Endothelial cell (in vitro differentiated cells): ENCODE data around the gene SLC2A4. TPM values are rescaled to one million over a fixed set of nuclear protein-coding genes. Genes with fewer than 3 reads are reported as not detected.
"Not testable (repeated sequence)": the region's sequence is repeated elsewhere in the genome, so short reads cannot be mapped to it uniquely, and the experiment has no call there.

Experiments
- DNase-seq: peaks from one replicate; pipeline ENCODE4 v3.0.0; 2021; ENCODE audit warnings: low spot score
- H3K27ac Mint-ChIP-seq: one replicate; pipeline ENCODE4 v1.8.0; 2021; ENCODE audit warnings: mixed read lengths, inconsistent platforms; ENCODE audit not compliant: unreplicated experiment
- H3K27me3 Mint-ChIP-seq: one replicate; pipeline ENCODE4 v1.8.0; 2021; ENCODE audit warnings: mild to moderate bottlenecking, moderate library complexity, mixed read lengths, inconsistent platforms; ENCODE audit not compliant: unreplicated experiment
- H3K36me3 Mint-ChIP-seq: one replicate; pipeline ENCODE4 v1.8.0; 2021; ENCODE audit warnings: mild to moderate bottlenecking, low read depth, mixed read lengths, inconsistent platforms; ENCODE audit not compliant: unreplicated experiment
- H3K4me1 Mint-ChIP-seq: one replicate; pipeline ENCODE4 v1.8.0; 2021; ENCODE audit warnings: mild to moderate bottlenecking, mixed read lengths, inconsistent platforms; ENCODE audit not compliant: unreplicated experiment
- H3K4me3 Mint-ChIP-seq: one replicate; pipeline ENCODE4 v1.8.0; 2021; ENCODE audit warnings: mild to moderate bottlenecking, mixed read lengths, inconsistent platforms; ENCODE audit not compliant: unreplicated experiment
- H3K9me3 Mint-ChIP-seq: one replicate; pipeline ENCODE4 v1.8.0; 2021; ENCODE audit warnings: mixed read lengths, inconsistent platforms; ENCODE audit not compliant: unreplicated experiment
- total RNA-seq: library from RNA; stranded (reverse); fragmentation: NEBNext Ultra II Directional; extraction: Animal tissue kit (Norgen Biotek cat#: 25700); gene quantifications from one replicate; pipeline ENCODE4 v1.2.1, GENCODE V29; 2021; ENCODE audit not compliant: unreplicated experiment
- TF ChIP-seq, protein P1 (sequence below): fragments of 200-600 bp; sonication (generic); IDR thresholded peaks from one replicate; pipeline ENCODE4 v1.5.0; 2021; ENCODE audit warnings: antibody characterized with exemption; ENCODE audit not compliant: unreplicated experiment

SLC2A4 gene
- total RNA-seq, 1 donor from 2014 or later, result 2.2 TPM

DNA sequence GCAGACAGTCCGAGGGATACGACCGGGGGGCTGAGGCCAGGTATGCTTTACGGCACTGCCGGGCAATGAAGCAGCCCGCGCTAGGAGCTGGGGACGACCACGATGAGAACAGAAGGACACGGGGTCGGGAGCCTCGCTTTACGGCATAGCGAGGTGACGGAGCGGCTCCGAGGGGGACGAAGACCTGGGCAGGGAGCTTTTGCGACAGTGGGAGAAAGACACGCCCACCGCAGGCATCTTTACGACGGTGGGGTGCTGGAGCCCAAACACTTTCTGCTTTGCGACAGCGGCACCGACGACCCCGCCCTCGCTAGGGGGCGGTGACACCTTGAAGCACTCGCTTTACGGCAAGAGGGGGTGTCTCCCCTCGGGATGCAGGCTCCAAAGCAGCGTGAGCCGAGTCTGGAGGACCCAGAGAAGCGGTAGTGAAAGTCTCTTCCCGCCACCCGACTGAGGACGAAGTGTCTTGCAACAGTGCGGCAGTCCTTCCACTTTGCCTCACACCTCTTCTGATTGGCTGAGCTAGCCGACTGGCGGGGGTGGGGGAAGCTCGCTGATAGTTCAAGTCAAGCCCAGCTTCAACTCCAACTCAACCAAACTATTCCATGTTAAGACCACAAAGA is 48.0 kb downstream of the SLC2A4 start:
- Mint-ChIP-seq H3K27me3 (peaks cover 9% of the 10 kb centered on the region), H3K4me3 (peak overlapping the region; percentile 97), H3K27ac (peak overlapping the region; percentile 95), H3K4me1 (peaks cover 17% of the 10 kb centered on the region), H3K9me3 (no peaks in the 10 kb centered on the region), H3K36me3 (peaks cover 13% of the 10 kb centered on the region)
- DNase-seq, result peak; percentile 92
- TF ChIP-seq, protein P1, sequence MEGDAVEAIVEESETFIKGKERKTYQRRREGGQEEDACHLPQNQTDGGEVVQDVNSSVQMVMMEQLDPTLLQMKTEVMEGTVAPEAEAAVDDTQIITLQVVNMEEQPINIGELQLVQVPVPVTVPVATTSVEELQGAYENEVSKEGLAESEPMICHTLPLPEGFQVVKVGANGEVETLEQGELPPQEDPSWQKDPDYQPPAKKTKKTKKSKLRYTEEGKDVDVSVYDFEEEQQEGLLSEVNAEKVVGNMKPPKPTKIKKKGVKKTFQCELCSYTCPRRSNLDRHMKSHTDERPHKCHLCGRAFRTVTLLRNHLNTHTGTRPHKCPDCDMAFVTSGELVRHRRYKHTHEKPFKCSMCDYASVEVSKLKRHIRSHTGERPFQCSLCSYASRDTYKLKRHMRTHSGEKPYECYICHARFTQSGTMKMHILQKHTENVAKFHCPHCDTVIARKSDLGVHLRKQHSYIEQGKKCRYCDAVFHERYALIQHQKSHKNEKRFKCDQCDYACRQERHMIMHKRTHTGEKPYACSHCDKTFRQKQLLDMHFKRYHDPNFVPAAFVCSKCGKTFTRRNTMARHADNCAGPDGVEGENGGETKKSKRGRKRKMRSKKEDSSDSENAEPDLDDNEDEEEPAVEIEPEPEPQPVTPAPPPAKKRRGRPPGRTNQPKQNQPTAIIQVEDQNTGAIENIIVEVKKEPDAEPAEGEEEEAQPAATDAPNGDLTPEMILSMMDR, result no peak

DNA sequence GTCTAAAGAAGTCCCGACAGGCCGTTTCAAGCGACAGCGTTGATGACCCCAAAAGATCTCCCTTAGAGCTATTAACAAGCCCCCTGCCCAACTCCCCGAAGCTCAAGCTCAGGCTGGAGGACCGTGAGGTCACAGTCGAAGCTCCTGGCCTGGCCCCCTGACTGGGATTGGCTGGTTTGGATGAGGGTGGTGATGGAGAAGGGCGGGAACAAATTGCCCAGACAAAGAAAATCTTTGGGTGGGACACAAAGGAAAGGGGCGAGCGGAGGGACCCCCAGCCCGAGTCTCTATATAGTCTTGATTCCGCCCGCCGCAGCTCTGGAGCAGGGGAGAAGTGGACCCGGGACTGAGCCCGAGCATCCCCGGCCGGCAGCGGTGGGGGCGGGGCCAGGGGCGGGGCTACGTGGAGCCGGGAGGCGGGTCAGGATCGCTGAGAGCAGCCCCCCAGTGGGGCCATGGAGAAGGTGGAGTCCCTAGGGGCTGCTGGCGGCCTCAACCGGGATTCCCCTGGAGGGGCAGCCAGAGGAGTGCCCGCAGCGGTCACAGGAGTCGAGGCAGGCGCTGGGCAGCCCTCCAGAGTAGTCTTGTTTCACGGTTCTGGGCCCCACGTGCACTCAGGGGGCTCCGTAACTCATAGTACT is 48.6 kb downstream of the SLC2A4 start:
- Mint-ChIP-seq H3K4me3 (peak overlapping the region; percentile 97), H3K36me3 (peaks cover 13% of the 10 kb centered on the region), H3K4me1 (peaks cover 17% of the 10 kb centered on the region), H3K27ac (peak overlapping the region; percentile 95), H3K27me3 (peaks cover 9% of the 10 kb centered on the region), H3K9me3 (no peaks in the 10 kb centered on the region)
- TF ChIP-seq, protein P1, result no peak
- DNase-seq, result peak; percentile 71

DNA sequence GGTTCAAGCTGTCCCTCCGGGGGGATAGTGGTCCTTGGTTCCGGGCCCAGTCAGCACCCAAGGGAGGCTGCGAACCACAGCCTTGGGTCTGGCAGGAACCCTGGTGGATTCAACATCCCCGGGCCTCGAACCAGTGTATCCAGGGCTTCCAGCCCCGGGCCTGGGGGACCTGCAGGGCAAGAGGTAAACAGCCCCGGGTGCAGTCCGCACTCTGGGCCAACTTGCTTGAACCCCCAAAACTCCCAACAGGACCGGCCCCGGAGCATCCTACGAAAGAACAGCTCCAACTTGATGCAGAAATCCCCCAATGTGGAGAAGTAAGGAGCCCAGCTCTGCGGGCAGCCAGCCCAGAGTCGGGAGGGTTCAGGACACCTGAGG is 49.1 kb downstream of the SLC2A4 start:
- Mint-ChIP-seq H3K4me3 (no peak overlapping the region), H3K4me1 (peaks cover 20% of the 10 kb centered on the region), H3K27ac (no peak overlapping the region), H3K36me3 (peaks cover 13% of the 10 kb centered on the region), H3K9me3 (no peaks in the 10 kb centered on the region), H3K27me3 (peaks cover 9% of the 10 kb centered on the region)
- TF ChIP-seq, protein P1, result no peak
- DNase-seq, result no peak

DNA sequence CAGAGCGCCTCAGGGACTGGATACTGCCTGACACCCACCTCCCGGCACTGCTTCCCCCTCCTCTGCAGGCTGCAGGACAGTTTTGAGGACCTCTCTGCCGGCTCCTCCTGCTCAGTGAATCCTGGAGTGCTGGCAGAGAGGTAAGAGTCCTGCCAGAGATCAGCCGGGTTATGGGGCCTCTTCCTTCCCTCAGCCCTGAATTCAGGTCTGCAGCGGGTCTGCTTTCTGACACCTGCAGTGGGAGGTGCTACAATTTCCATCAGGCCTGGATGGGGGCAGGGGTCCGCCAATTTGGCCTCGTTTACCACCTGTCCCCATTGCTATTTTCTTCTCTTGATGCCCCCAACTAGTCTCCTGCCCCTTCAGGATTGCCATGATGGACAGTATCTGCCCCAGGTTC is 50.6 kb downstream of the SLC2A4 start:
- no peak overlapping the region for H3K4me3 Mint-ChIP-seq
- no peaks in the 10 kb centered on the region for H3K9me3 Mint-ChIP-seq
- peaks cover 7% of the 10 kb centered on the region for H3K27me3 Mint-ChIP-seq
- TF ChIP-seq, protein P1, result no peak
- H3K36me3 Mint-ChIP-seq, result peaks cover 13% of the 10 kb centered on the region
- H3K27ac Mint-ChIP-seq, result no peak overlapping the region
- no peak for DNase-seq
- peaks cover 28% of the 10 kb centered on the region for H3K4me1 Mint-ChIP-seq

DNA sequence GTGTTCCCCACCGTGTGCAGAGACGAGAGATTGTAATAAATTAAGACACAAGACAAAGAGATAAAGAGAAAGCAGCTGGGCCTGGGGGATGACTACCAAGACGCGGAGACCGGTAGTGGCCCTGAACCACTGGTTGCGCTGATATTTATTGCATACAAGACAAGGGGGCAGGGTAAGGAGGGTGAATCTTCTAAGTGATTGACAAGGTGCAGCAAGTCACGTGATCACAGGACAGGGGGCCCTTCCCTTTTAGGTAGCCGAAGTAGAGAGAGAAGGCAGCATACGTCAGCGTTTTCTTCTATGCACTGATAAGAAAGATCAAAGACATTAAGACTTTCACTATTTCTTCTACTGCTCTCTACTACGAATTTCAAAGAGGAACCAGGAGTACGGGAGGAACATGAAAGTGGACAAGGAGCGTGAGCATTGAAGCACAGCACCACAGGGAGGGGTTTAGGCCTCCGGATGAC is 51.1 kb downstream of the SLC2A4 start:
- not testable (repeated sequence) for H3K9me3 Mint-ChIP-seq, DNase-seq, H3K27me3 Mint-ChIP-seq, H3K27ac Mint-ChIP-seq, H3K4me3 Mint-ChIP-seq
- Mint-ChIP-seq H3K4me1 (peaks cover 32% of the 10 kb centered on the region), H3K36me3 (peaks cover 13% of the 10 kb centered on the region)
